Measurements from ENCODE around the gene KCNIP1.

Gene KCNIP1

GRCh38 chr5:170628691-170629565, 125.1 kb downstream of the KCNIP1 start:
- no peak for DNase-seq (ENCODE audit: low spot score)

DNA sequence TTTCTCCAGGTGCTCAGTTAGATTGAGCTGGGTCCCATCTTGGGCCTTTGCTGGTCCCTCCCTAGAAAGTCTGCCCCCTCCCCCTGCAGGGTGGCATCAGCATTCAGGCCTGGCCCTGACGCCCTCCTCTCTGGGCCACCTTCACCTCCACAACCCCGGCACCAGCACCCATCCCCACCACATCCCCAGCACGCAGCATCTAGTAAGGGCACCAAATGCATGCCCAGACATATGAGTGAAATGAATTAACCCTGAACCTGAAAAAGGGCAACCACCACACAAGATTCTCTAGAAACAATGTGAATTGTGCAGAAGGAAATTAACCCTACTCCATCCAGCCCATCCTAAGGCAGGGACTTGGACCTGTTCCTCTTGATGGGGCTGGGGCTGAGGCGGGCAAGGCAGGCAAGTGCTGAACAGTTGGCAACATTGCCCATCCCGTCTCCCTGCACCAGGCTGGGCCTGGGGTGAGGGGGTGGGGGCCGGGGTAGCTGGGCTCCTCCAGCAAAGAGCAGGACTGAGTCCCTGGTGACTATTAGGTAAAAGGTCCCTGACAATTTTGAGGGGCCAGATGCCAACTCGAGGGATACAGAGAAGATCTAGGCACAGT, 125.9 kb downstream of the KCNIP1 start:
- DNase-seq (ENCODE audit: low spot score): no peak

- no peak for DNase-seq (ENCODE audit: low spot score)
Measured at GRCh38 chr5:170630226-170630625, 126.4 kb downstream of the KCNIP1 start.

- DNase-seq (ENCODE audit: low spot score): no peak
Measured at GRCh38 chr5:170630711-170631141, 126.9 kb downstream of the KCNIP1 start.

DNA sequence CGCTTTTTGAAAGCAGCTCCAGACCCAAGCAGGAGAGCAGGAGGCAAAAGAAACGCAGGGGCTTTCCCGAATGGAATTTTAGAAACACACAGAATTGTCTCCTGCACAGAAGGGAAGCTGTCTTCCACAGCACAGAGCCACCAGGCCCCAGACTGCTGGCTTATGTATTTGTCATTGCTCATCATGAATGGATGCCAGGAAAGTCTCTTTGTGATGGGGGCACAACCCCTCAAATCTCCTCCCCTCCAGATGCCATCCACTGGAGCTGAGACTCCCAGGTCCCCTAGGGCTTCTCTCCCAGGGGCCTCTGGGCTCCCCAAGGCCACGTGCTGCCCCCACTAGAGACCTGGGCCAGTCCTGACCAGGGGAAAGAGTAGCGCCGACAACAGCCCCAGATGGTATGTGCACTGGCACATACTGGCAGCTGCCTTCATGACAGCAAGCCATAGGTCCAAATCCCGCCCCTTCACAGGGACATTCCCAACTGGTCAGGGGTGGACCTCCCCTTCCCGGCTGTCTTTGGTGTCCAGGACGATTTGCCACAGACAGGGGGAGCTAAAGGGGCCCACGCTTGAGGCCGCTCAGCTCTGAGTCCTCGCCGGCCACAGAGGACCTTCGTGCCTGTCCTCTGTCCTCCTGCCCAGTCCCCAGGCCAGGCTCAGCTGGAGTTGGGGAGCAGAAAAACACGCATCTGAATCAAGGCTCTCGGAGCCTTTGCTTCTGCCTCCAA, 127.8 kb downstream of the KCNIP1 start:
- peak; percentile 76 for DNase-seq (ENCODE audit: low spot score)

GRCh38 chr5:170632266-170632984, 128.6 kb downstream of the KCNIP1 start:
- peak; percentile 38 for DNase-seq (ENCODE audit: low spot score)

GRCh38 chr5:170632985-170633234, 129.1 kb downstream of the KCNIP1 start:
- peak; percentile 88 for DNase-seq (ENCODE audit: low spot score)

GRCh38 chr5:170633235-170634081, 129.6 kb downstream of the KCNIP1 start:
- DNase-seq (ENCODE audit: low spot score): peak; percentile 86

DNA sequence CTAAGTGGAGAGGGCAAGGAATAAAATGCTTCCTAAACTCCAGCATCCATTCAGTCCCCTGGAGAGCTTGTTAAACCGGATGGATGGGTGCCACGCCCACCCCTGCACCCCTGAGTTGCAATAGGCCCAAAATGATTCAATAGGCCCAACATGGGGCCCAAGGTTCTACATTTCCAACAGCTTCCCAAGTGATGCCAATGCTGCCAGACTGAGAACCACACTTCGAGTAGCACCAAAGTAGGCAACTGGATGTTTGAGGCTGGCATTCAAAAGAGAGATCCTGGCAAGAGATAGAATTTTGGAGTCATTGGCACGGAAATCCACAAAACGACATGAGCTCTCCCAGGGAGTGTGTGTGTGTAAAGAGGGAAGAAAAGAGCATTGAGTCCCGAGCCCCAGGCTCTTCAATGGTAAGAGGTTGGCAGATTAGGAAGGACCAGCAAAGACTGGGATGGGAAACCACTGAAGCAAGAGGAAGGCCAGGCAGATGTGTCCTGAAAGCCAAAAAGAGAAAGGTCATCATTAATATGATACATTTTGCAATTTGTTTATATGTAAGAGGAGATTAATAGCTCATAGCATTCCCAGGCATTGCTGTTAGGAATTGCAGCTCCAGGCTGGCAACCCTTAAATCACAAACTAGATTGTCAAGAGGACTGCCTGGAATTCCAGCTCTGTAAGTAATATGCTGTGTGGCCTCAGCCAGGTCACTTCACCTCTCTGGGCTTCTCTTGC, 130.6 kb downstream of the KCNIP1 start:
- no peak for DNase-seq (ENCODE audit: low spot score)

GRCh38 chr5:170635706-170636105, 131.9 kb downstream of the KCNIP1 start:
- no peak for DNase-seq (ENCODE audit: low spot score)

DNA sequence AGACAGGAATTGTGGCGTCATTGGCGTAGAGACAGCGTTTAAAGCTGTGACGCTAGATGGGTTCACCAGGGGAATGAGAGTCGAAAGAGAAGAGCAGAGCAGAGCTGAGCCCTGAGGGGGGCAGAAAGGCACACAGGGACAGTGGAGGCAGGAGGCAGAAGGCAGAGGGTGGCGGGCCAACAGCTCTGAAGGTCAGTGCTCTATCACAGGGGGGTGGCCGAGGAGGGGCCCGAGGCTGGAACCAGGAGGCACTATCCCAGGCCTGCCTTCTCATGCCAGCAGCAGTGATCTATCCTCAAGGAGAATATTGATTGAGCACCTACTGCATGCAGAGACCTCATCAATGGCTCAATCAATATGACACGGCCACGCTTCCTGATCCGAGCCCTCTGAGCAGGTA, 132.4 kb downstream of the KCNIP1 start:
- no peak for DNase-seq (ENCODE audit: low spot score)

GRCh38 chr5:170636801-170637477, 133.1 kb downstream of the KCNIP1 start:
- no peak for DNase-seq (ENCODE audit: low spot score)

- no peak for DNase-seq (ENCODE audit: low spot score)
Measured at GRCh38 chr5:170638051-170638450, 134.2 kb downstream of the KCNIP1 start.

GRCh38 chr5:170638454-170639220, 134.8 kb downstream of the KCNIP1 start:
- DNase-seq (ENCODE audit: low spot score): peak; percentile 90

DNA sequence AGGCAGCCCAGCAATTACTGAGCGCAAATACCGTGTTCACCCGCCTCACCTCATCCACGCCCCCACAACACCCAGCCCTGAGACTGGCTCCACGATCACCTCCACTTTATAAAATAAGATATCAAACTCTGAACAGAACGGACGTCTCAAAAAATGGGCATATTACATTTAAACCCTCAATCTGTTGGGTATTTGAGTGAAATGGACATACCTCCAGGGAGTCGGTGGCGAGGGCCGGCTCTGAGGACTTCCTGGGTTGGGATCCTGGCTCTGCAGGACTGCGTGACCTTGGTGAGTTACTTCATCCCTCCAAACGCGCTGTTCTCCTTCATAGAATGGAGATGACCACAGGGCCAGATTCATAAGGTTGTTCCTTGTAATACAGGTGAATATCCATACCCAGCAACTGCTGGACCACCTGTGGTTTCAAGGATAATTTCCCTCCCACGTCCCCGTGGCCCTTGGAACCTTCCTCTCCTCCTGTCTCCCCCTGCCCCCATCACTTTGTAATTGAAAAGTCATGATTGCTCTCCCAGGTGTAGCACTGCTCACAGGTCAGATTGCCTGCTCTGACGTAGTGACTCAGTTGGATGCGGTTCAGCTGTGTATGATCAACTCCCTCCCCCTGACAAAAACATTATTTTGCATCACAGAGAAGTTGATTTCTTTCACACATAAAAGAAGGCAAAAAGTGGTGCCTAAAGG, 135.6 kb downstream of the KCNIP1 start:
- DNase-seq (ENCODE audit: low spot score): no peak

DNA sequence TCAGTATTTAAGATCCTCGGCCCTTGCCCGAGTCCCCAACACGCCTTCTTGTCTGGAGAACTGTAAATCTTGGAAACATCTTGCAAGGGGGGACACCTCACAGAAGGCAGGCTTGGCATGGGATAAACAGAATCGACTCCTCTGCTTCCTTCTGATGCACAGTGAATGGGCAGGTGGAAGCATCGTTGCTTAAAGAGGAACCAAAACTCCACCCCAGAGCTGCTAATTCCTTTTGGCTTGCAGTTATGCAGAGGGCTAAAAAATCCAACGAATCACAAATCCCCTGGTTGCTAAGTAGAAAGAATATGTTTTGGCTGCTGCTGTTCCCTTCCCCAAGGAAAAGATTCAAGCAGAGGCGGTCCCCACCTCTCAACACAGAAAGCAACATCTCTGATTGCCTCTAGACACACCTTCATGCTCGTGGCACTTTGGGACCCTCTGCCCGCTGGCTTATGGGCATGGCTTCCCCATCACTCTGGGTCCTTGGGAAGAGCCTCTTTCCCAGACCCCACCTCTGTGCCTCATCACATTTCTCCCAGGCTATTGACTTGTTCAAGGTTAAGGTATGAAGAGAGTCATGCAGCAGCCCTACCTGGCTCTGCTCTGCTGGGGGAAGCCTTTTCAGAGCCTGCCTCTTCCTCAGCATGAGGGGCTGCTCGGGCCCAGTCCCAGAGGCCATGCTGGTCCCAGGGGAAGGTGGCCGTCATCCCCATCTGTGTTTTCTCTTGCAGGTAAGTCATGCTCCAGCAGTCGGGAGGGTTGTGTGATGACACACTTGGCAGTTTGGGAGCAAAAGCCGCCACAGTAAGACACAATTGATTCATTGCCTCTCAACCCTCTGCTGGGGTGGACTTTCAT, 137.1 kb downstream of the KCNIP1 start:
- DNase-seq (ENCODE audit: low spot score): no peak

DNA sequence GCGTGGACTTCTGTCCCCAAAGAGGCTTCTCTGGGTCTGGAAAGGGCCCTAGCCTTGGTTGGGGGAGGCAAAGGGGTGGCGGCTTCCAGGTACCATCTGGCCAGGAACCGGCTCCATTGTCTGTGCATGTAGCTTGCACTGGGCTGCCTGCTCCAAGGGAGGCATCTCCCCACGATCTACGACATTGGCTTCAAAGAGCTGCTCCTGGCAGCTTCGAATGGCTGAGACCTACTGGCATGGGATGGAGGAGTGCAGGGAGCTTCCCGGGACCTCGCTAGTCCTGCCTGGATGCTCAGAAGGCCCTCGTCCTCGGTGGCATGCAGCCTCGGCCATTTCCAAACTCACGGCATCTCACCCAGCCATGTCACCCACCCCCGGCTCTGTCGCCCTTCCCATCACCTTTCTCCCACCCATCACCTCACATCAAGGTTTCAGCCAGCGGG, 137.8 kb downstream of the KCNIP1 start:
- no peak for DNase-seq (ENCODE audit: low spot score)

Measured in iPS-NIHi11 (cell line).